T-cell (primary cell): ENCODE measurements around the gene UNCX. TPM values are rescaled to one million over a fixed set of nuclear protein-coding genes. Genes with fewer than 3 reads are reported as not detected.

Source experiments
- ATAC-seq, 4 experiments: fragments of 200-7000 bp in 3 of 4; fragments of 150-1000 bp in 1 of 4; cut with Tn5 transposase; replicated peaks in 1 of 4; 1 replicate in 3 of 4; 2 replicates in 1 of 4; pipeline ENCODE4 v1.10.0; 2021; ENCODE audit warnings: moderate library complexity in 3 of 4, mild to moderate bottlenecking in 2 of 4, moderate number of reproducible peaks in 1 of 4
- CTCF ChIA-PET, 2 donors: fragments of 300-600 bp; sonication (Branson Sonifier 250); formaldehyde crosslinking; loops; one replicate each; lab custom pipeline; 2022; ENCODE audit warnings: antibody characterized with exemption in 2 of 2; lab: Charles Lee
- POLR2A ChIA-PET, 2 donors: fragments of 300-600 bp; sonication (Branson Sonifier 250); formaldehyde crosslinking; loops; one replicate each; lab custom pipeline; 2022; ENCODE audit warnings: antibody characterized with exemption in 2 of 2; lab: Charles Lee
- DNase-seq, 35 experiments: peaks; one replicate each; pipeline versions ENCODE4 v3.0.0 to v3.0.0-alpha.2; 2013 to 2023
- H3K27ac ChIP-seq: one replicate; pipeline ENCODE4 v1.5.1; 2013; ENCODE audit warnings: low read length
- H3K27me3 ChIP-seq, 2 experiments: replicated peaks in 1 of 2; 1 replicate in 1 of 2; 2 replicates in 1 of 2; pipeline versions ENCODE4 v1.6.1 to v1.7.0; 2013; ENCODE audit warnings: low read length in 1 of 2, mixed read lengths in 1 of 2; ENCODE audit not compliant: control insufficient read depth in 2 of 2, insufficient read depth in 2 of 2; ENCODE audit errors: extremely low read depth in 1 of 2
- H3K36me3 ChIP-seq, 2 donors: 1 replicate in 1 of 2; 2 replicates in 1 of 2; pipeline versions ENCODE4 v1.6.1 to v1.7.0; 2013; ENCODE audit warnings: low read length in 1 of 2; ENCODE audit not compliant: control insufficient read depth in 2 of 2, insufficient read depth in 1 of 2; ENCODE audit errors: extremely low read depth in 1 of 2
- H3K4me1 ChIP-seq, 2 experiments: 1 replicate in 1 of 2; 2 replicates in 1 of 2; pipeline versions ENCODE4 v1.6.1 to v1.7.0; 2013; ENCODE audit warnings: low read length in 2 of 2, mixed read lengths in 1 of 2; ENCODE audit not compliant: insufficient read depth in 2 of 2, control insufficient read depth in 1 of 2; ENCODE audit errors: extremely low read depth in 1 of 2
- H3K4me3 ChIP-seq, 2 donors: 1 replicate in 1 of 2; 2 replicates in 1 of 2; pipeline versions ENCODE4 v1.5.1 to v1.7.0; 2013; ENCODE audit warnings: mild to moderate bottlenecking in 2 of 2, low read length in 1 of 2, moderate library complexity in 1 of 2; ENCODE audit not compliant: control insufficient read depth in 1 of 2; ENCODE audit errors: extremely low read depth in 1 of 2
- H3K9me3 ChIP-seq: 2 replicates; pipeline ENCODE4 v1.7.0; 2013
- H3K27ac Mint-ChIP-seq, 2 donors: one replicate each; pipeline ENCODE4 v1.8.0; 2020 to 2021; ENCODE audit warnings: mild to moderate bottlenecking in 2 of 2, mixed read lengths in 2 of 2
- H3K27me3 Mint-ChIP-seq, 2 donors: one replicate each; pipeline ENCODE4 v1.8.0; 2021 to 2022; ENCODE audit warnings: mixed read lengths in 2 of 2
- H3K36me3 Mint-ChIP-seq: one replicate; pipeline ENCODE4 v1.8.0; 2021; ENCODE audit warnings: mixed read lengths
- H3K4me1 Mint-ChIP-seq, 3 donors: one replicate each; pipeline ENCODE4 v1.8.0; 2020 to 2022; ENCODE audit warnings: mixed read lengths in 3 of 3, mild to moderate bottlenecking in 1 of 3
- H3K4me3 Mint-ChIP-seq, 3 donors: one replicate each; pipeline ENCODE4 v1.8.0; 2020 to 2022; ENCODE audit warnings: mild to moderate bottlenecking in 3 of 3, mixed read lengths in 3 of 3, moderate library complexity in 3 of 3
- H3K9me3 Mint-ChIP-seq, 3 donors: one replicate each; pipeline ENCODE4 v1.8.0; 2020 to 2022; ENCODE audit warnings: mixed read lengths in 3 of 3
- WGBS: methylation state at CpG from one replicate; pipeline ENCODE4 v1.1.5; 2013; ENCODE audit warnings: missing lambda C conversion rate; ENCODE audit not compliant: insufficient coverage; 5-methylcytosine and 5-hydroxymethylcytosine counted together
- total RNA-seq, 35 experiments: library from RNA in 6 of 35; stranded (reverse) in 6 of 35; fragments of 120-200 nt in 1 of 35; gene quantifications; one replicate each; pipeline versions ENCODE4 v1.2.1 to v1.2.4 and lab custom pipeline; 2013 to 2026

UNCX gene
- total RNA-seq, 5 donors from 2014 or later (not counting 1 experiment from before 2014, with no cell fraction given): not detected

GRCh38 chr7:1220977-1221745, 11.5 kb upstream of the UNCX start:
- H3K27me3 ChIP-seq: peaks cover 11 to 77% of the 10 kb centered on the region in 2 experiments
- H3K4me1 Mint-ChIP-seq: peaks cover 0 to 5% (median 0%) of the 10 kb centered on the region in 3 donors
- CTCF ChIA-PET: no interaction called here
- H3K27ac ChIP-seq: no peak overlapping the region
- peaks cover 54 to 81% of the 10 kb centered on the region in 2 donors for H3K27me3 Mint-ChIP-seq
- POLR2A ChIA-PET: no interaction called here
- 61% methylated on average over 9 of the region's 22 CpGs for whole genome bisulfite sequencing
- no peaks in the 10 kb centered on the region for H3K36me3 ChIP-seq
- H3K27ac Mint-ChIP-seq: no peak overlapping the region
- no peak overlapping the region for H3K4me3 ChIP-seq
- peaks cover 0 to 5% (median 0%) of the 10 kb centered on the region in 3 donors for H3K9me3 Mint-ChIP-seq
- DNase-seq: no peak
- H3K4me3 Mint-ChIP-seq: no peak overlapping the region
- no peaks in the 10 kb centered on the region for H3K36me3 Mint-ChIP-seq
- no peaks in the 10 kb centered on the region for H3K9me3 ChIP-seq
- no peak for ATAC-seq
- peaks cover 0 to 4% of the 10 kb centered on the region in 2 experiments for H3K4me1 ChIP-seq

- DNase-seq: no peak
- H3K4me3 ChIP-seq: no peak overlapping the region
- CTCF ChIA-PET: interaction anchor here in 1 of 2 donors (0.5 kb wide), 1 partner anchor 194 kb away, joined by 3 read pairs; no protein-coding TSS in a partner anchor
- H3K4me1 ChIP-seq: peaks cover 0 to 4% of the 10 kb centered on the region in 2 experiments
- Mint-ChIP-seq H3K9me3 (no peaks in the 10 kb centered on the region), H3K27me3 (peaks cover 64 to 86% of the 10 kb centered on the region in 2 donors), H3K36me3 (no peaks in the 10 kb centered on the region), H3K4me1 (peaks cover 0 to 5% (median 1%) of the 10 kb centered on the region in 3 donors), H3K4me3 (no peak overlapping the region), H3K27ac (no peak overlapping the region)
- WGBS: 27% methylated on average over 14 of the region's 23 CpGs
- H3K27ac ChIP-seq: no peak overlapping the region
- no peaks in the 10 kb centered on the region for H3K36me3 ChIP-seq
- H3K9me3 ChIP-seq: no peaks in the 10 kb centered on the region
- no peak for ATAC-seq
- peaks cover 11 to 83% of the 10 kb centered on the region in 2 experiments for H3K27me3 ChIP-seq
- POLR2A ChIA-PET: no interaction called here
These were observed 9.3 kb upstream of the UNCX start for GRCh38 chr7:1223196-1223981.

GRCh38 chr7:1224086-1224716, 8.5 kb upstream of the UNCX start:
- Histone ChIP-seq H3K9me3 (no peaks in the 10 kb centered on the region), H3K27ac (no peak overlapping the region), H3K4me3 (no peak overlapping the region), H3K27me3 (peaks cover 17 to 78% of the 10 kb centered on the region in 2 experiments), H3K4me1 (peaks cover 0 to 4% of the 10 kb centered on the region in 2 experiments), H3K36me3 (no peaks in the 10 kb centered on the region)
- Mint-ChIP-seq H3K36me3 (no peaks in the 10 kb centered on the region), H3K27ac (no peak overlapping the region), H3K4me1 (peaks cover 0 to 7% (median 4%) of the 10 kb centered on the region in 3 donors), H3K4me3 (no peak overlapping the region), H3K9me3 (no peaks in the 10 kb centered on the region), H3K27me3 (peaks cover 61 to 85% of the 10 kb centered on the region in 2 donors)
- CTCF ChIA-PET: interaction anchor here (0.5 to 0.6 kb wide), 2 partner anchors 18 to 193 kb away, joined by 3 to 5 read pairs; no protein-coding TSS in a partner anchor
- POLR2A ChIA-PET: no interaction called here
- ATAC-seq: no peak
- DNase-seq: no peak
- WGBS: 9% methylated on average over 55 of the region's 66 CpGs

GRCh38 chr7:1225030-1225429, 7.6 kb upstream of the UNCX start:
- 2% methylated on average over 6 of the region's 11 CpGs for WGBS
- no peak overlapping the region for H3K27ac ChIP-seq
- H3K4me1 ChIP-seq: peaks cover 0 to 4% of the 10 kb centered on the region in 2 experiments
- no peaks in the 10 kb centered on the region for H3K36me3 ChIP-seq
- no peaks in the 10 kb centered on the region for H3K36me3 Mint-ChIP-seq
- peaks cover 54 to 78% of the 10 kb centered on the region in 2 donors for H3K27me3 Mint-ChIP-seq
- no peak overlapping the region for H3K4me3 ChIP-seq
- CTCF ChIA-PET: interaction anchor here (0.6 to 2.1 kb wide), 5 partner anchors 17 to 1144 kb away, joined by 3 to 7 read pairs (median 5); no protein-coding TSS in a partner anchor
- no peak for DNase-seq
- no peak overlapping the region for H3K4me3 Mint-ChIP-seq
- H3K27ac Mint-ChIP-seq: no peak overlapping the region
- H3K9me3 ChIP-seq: no peaks in the 10 kb centered on the region
- no peak for ATAC-seq
- no peaks in the 10 kb centered on the region for H3K9me3 Mint-ChIP-seq
- H3K27me3 ChIP-seq: peaks cover 17 to 77% of the 10 kb centered on the region in 2 experiments
- POLR2A ChIA-PET: interaction anchor here in 1 of 2 donors (0.7 kb wide), 1 partner anchor 28 kb away, joined by 7 read pairs; no protein-coding TSS in a partner anchor
- peaks cover 0 to 7% (median 4%) of the 10 kb centered on the region in 3 donors for H3K4me1 Mint-ChIP-seq

GRCh38 chr7:1225441-1226185, 7.1 kb upstream of the UNCX start:
- Histone ChIP-seq H3K27ac (no peak overlapping the region), H3K36me3 (no peaks in the 10 kb centered on the region), H3K4me3 (no peak overlapping the region), H3K9me3 (no peaks in the 10 kb centered on the region), H3K4me1 (peaks cover 0 to 8% of the 10 kb centered on the region in 2 experiments), H3K27me3 (peaks cover 17 to 81% of the 10 kb centered on the region in 2 experiments)
- ATAC-seq (peak in 2 of 4 experiments; percentile 44 to 66), DNase-seq (peak in 20 of 35 experiments; percentile 20 to 67 (median 40))
- Mint-ChIP-seq H3K4me3 (no peak overlapping the region), H3K27me3 (peaks cover 52 to 76% of the 10 kb centered on the region in 2 donors), H3K36me3 (no peaks in the 10 kb centered on the region), H3K27ac (no peak overlapping the region), H3K4me1 (peaks cover under 1 to 8% (median 4%) of the 10 kb centered on the region in 3 donors), H3K9me3 (no peaks in the 10 kb centered on the region)
- WGBS: 8% methylated on average over 18 of the region's 52 CpGs
- ChIA-PET POLR2A (interaction anchor here in 1 of 2 donors (0.7 kb wide), 1 partner anchor 28 kb away, joined by 7 read pairs; no protein-coding TSS in a partner anchor), CTCF (interaction anchor here (0.8 to 2.1 kb wide), 4 partner anchors 207 to 1144 kb away, joined by 3 to 7 read pairs (median 4); no protein-coding TSS in a partner anchor)
